ENCODE results near the gene SMIM20. TPM values are rescaled to one million over a fixed set of nuclear protein-coding genes. Genes with fewer than 3 reads are reported as not detected.
A peak's percentile ranks its signal among the peaks of the same experiment; 100 is the strongest.

Gene SMIM20
- total RNA-seq, 1 experiment from 2014 or later = 27.0 TPM

- H3F3A ChIP-seq (ENCODE audit: low read length, unreplicated experiment) = no peaks in the 10 kb centered on the region
- H3K4me1 ChIP-seq (ENCODE audit: insufficient read depth, low read length) = no peaks in the 10 kb centered on the region
- no peak overlapping the region for H3K9ac ChIP-seq (ENCODE audit: low read length)
- no peak overlapping the region for H2AFZ ChIP-seq (ENCODE audit: low read length)
- H3K4me3 ChIP-seq (ENCODE audit: low read length) = no peak overlapping the region
- intact Hi-C loops (cut with micrococcal nuclease) = no loop called here
- TF ChIP-seq EZH2 (IDR thresholded peaks at IDR 0.05; ENCODE audit: low read length, unreplicated experiment) (no peak), EZH2phosphoT487 (IDR thresholded peaks at IDR 0.05; ENCODE audit: borderline replicate concordance, low read length) (no peak), CTCF (conservative IDR thresholded peaks at IDR 0.05; ENCODE audit: low read depth, low read length) (no peak)
- H3K36me3 ChIP-seq (ENCODE audit: low read depth, low read length) = no peaks in the 10 kb centered on the region
- no peaks in the 10 kb centered on the region for H3K27me3 ChIP-seq (ENCODE audit: low read length)
- no peak overlapping the region for H3K4me2 ChIP-seq (ENCODE audit: low read length)
- no peak overlapping the region for H3K27ac ChIP-seq (ENCODE audit: low read length)
- no peaks in the 10 kb centered on the region for H3K9me2 ChIP-seq (replicated peaks; ENCODE audit: low read length)
- CTCF ChIA-PET = no interaction called here
- BruUV-seq (replicated peaks) = no TSS peak
- DNase-seq (no peak), ATAC-seq (no peak)
- H4K20me1 ChIP-seq (ENCODE audit: low read length) = no peaks in the 10 kb centered on the region
- POLR2A ChIA-PET (ENCODE audit: unreplicated experiment) = no interaction called here
- H3K79me2 ChIP-seq (ENCODE audit: low read length) = no peaks in the 10 kb centered on the region
- H3K9me3 ChIP-seq (ENCODE audit: low read length) = no peaks in the 10 kb centered on the region
Measured at GRCh38 chr4:25892796-25893195, 21.2 kb upstream of the SMIM20 start.

- DNase-seq (no peak), ATAC-seq (peak; percentile 42)
Measured at GRCh38 chr4:25896776-25897539, 17.1 kb upstream of the SMIM20 start.

More at GRCh38 chr4:25896776-25897539, 17.1 kb upstream of the SMIM20 start:
- no peaks in the 10 kb centered on the region for H3K79me2 ChIP-seq (ENCODE audit: low read length)
- no peak overlapping the region for H3K4me2 ChIP-seq (ENCODE audit: low read length)
- ChIA-PET POLR2A (ENCODE audit: unreplicated experiment) (interaction anchor here (0.6 kb wide), 1 partner anchor 11 kb away, joined by 17 read pairs; no protein-coding TSS in a partner anchor), CTCF (no interaction called here)
- intact Hi-C loops (cut with micrococcal nuclease) = no loop called here
- BruUV-seq (replicated peaks) = no TSS peak
- peaks cover 6% of the 10 kb centered on the region; the same call in 1 of the 2 replicates for H3K4me1 ChIP-seq (ENCODE audit: insufficient read depth, low read length)
- no peak overlapping the region for H3K27ac ChIP-seq (ENCODE audit: low read length)
- H3K9me3 ChIP-seq (ENCODE audit: low read length) = no peaks in the 10 kb centered on the region
- H3K4me3 ChIP-seq (ENCODE audit: low read length) = no peak overlapping the region
- H4K20me1 ChIP-seq (ENCODE audit: low read length) = no peaks in the 10 kb centered on the region
- no peak overlapping the region for H3K9ac ChIP-seq (ENCODE audit: low read length)
- no peak for TF ChIP-seq EZH2 (IDR thresholded peaks at IDR 0.05; ENCODE audit: low read length, unreplicated experiment)
- TF ChIP-seq EZH2phosphoT487 (IDR thresholded peaks at IDR 0.05; ENCODE audit: borderline replicate concordance, low read length) = no peak
- TF ChIP-seq CTCF (conservative IDR thresholded peaks at IDR 0.05; ENCODE audit: low read depth, low read length) = no peak
- H3K36me3 ChIP-seq (ENCODE audit: low read depth, low read length) = no peaks in the 10 kb centered on the region
- no peaks in the 10 kb centered on the region for H3F3A ChIP-seq (ENCODE audit: low read length, unreplicated experiment)
- no peaks in the 10 kb centered on the region for H3K9me2 ChIP-seq (replicated peaks; ENCODE audit: low read length)
- no peak overlapping the region for H2AFZ ChIP-seq (ENCODE audit: low read length)
- H3K27me3 ChIP-seq (ENCODE audit: low read length) = no peaks in the 10 kb centered on the region
